ENCODE results near the gene FRMPD4. TPM values are rescaled to one million over a fixed set of nuclear protein-coding genes. Genes with fewer than 3 reads are reported as not detected.

The FRMPD4 gene
- total and polyA plus RNA-seq, 2 donors (not counting 1 experiment from before 2014, with no cell fraction given) = 0.50 to 1.5 TPM

- H3K79me2 ChIP-seq (ENCODE audit: control insufficient read depth, insufficient read depth, low read length) = no peaks in the 10 kb centered on the region
- no peak for DNase-seq (ENCODE audit: low read depth in 2 of 2)
- H3K36me3 ChIP-seq (ENCODE audit: control insufficient read depth, insufficient read depth, low read length) = no peaks in the 10 kb centered on the region
- no peak overlapping the region for H2AFZ ChIP-seq (ENCODE audit: low read length)
- H3K4me2 ChIP-seq (ENCODE audit: extremely low read depth, insufficient read depth, low read length) = no peak overlapping the region
- H3K27ac ChIP-seq (ENCODE audit: insufficient read depth, low read length) = no peak overlapping the region
- no peaks in the 10 kb centered on the region for H4K20me1 ChIP-seq (ENCODE audit: control insufficient read depth, extremely low read depth, insufficient read depth, low read length)
- no peaks in the 10 kb centered on the region for H3K27me3 ChIP-seq (ENCODE audit: control insufficient read depth, insufficient read depth, low read length)
- TF ChIP-seq EZH2 (IDR thresholded peaks at IDR 0.05; ENCODE audit: low read length, missing control alignments) = no peak
- TF ChIP-seq, protein P1, sequence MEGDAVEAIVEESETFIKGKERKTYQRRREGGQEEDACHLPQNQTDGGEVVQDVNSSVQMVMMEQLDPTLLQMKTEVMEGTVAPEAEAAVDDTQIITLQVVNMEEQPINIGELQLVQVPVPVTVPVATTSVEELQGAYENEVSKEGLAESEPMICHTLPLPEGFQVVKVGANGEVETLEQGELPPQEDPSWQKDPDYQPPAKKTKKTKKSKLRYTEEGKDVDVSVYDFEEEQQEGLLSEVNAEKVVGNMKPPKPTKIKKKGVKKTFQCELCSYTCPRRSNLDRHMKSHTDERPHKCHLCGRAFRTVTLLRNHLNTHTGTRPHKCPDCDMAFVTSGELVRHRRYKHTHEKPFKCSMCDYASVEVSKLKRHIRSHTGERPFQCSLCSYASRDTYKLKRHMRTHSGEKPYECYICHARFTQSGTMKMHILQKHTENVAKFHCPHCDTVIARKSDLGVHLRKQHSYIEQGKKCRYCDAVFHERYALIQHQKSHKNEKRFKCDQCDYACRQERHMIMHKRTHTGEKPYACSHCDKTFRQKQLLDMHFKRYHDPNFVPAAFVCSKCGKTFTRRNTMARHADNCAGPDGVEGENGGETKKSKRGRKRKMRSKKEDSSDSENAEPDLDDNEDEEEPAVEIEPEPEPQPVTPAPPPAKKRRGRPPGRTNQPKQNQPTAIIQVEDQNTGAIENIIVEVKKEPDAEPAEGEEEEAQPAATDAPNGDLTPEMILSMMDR (conservative IDR thresholded peaks at IDR 0.05 in 1 of 2, IDR thresholded peaks at IDR 0.05 in 1 of 2; ENCODE audit: low read depth in 1 of 2, low read length in 2 of 2) = no peak
- no peaks in the 10 kb centered on the region for H3K4me1 ChIP-seq (ENCODE audit: control insufficient read depth, extremely low read depth, insufficient read depth, low read length)
- no peaks in the 10 kb centered on the region for H3K9me3 ChIP-seq (ENCODE audit: control insufficient read depth, insufficient read depth, low read depth, low read length)
- H3K4me3 ChIP-seq (replicated peaks in 1 of 4; ENCODE audit: control extremely low read depth in 1 of 4, insufficient read depth in 1 of 4, low read depth in 3 of 4, low read length in 4 of 4) = no peak overlapping the region
- H3K9ac ChIP-seq (ENCODE audit: insufficient read depth, low read length) = no peak overlapping the region
Observed at GRCh38 chrX:12225107-12225506, 86.8 kb downstream of the FRMPD4 start.

GRCh38 chrX:12227412-12228041 lies 89.3 kb downstream of the FRMPD4 start:
- no peak overlapping the region for H3K4me3 ChIP-seq (replicated peaks in 1 of 4; ENCODE audit: control extremely low read depth in 1 of 4, insufficient read depth in 1 of 4, low read depth in 3 of 4, low read length in 4 of 4)
- H3K9ac ChIP-seq (ENCODE audit: insufficient read depth, low read length) = no peak overlapping the region
- no peaks in the 10 kb centered on the region for H3K9me3 ChIP-seq (ENCODE audit: control insufficient read depth, insufficient read depth, low read depth, low read length)
- TF ChIP-seq EZH2 (IDR thresholded peaks at IDR 0.05; ENCODE audit: low read length, missing control alignments) = no peak
- TF ChIP-seq, protein P1 (conservative IDR thresholded peaks at IDR 0.05 in 1 of 2, IDR thresholded peaks at IDR 0.05 in 1 of 2; ENCODE audit: low read depth in 1 of 2, low read length in 2 of 2) = no peak
- no peaks in the 10 kb centered on the region for H3K27me3 ChIP-seq (ENCODE audit: control insufficient read depth, insufficient read depth, low read length)
- H3K36me3 ChIP-seq (ENCODE audit: control insufficient read depth, insufficient read depth, low read length) = no peaks in the 10 kb centered on the region
- H3K27ac ChIP-seq (ENCODE audit: insufficient read depth, low read length) = no peak overlapping the region
- H3K4me1 ChIP-seq (ENCODE audit: control insufficient read depth, extremely low read depth, insufficient read depth, low read length) = no peaks in the 10 kb centered on the region
- H3K4me2 ChIP-seq (ENCODE audit: extremely low read depth, insufficient read depth, low read length) = no peak overlapping the region
- H3K79me2 ChIP-seq (ENCODE audit: control insufficient read depth, insufficient read depth, low read length) = no peaks in the 10 kb centered on the region
- no peaks in the 10 kb centered on the region for H4K20me1 ChIP-seq (ENCODE audit: control insufficient read depth, extremely low read depth, insufficient read depth, low read length)
- no peak for DNase-seq (ENCODE audit: low read depth in 2 of 2)
- no peak overlapping the region for H2AFZ ChIP-seq (ENCODE audit: low read length)

GRCh38 chrX:12228862-12229261 lies 90.6 kb downstream of the FRMPD4 start:
- Histone ChIP-seq H3K4me2 (ENCODE audit: extremely low read depth, insufficient read depth, low read length) (no peak overlapping the region), H3K9ac (ENCODE audit: insufficient read depth, low read length) (no peak overlapping the region), H3K79me2 (ENCODE audit: control insufficient read depth, insufficient read depth, low read length) (no peaks in the 10 kb centered on the region), H3K27me3 (ENCODE audit: control insufficient read depth, insufficient read depth, low read length) (no peaks in the 10 kb centered on the region), H3K4me1 (ENCODE audit: control insufficient read depth, extremely low read depth, insufficient read depth, low read length) (no peaks in the 10 kb centered on the region), H2AFZ (ENCODE audit: low read length) (no peak overlapping the region), H3K9me3 (ENCODE audit: control insufficient read depth, insufficient read depth, low read depth, low read length) (no peaks in the 10 kb centered on the region), H3K4me3 (replicated peaks in 1 of 4; ENCODE audit: control extremely low read depth in 1 of 4, insufficient read depth in 1 of 4, low read depth in 3 of 4, low read length in 4 of 4) (no peak overlapping the region), H3K36me3 (ENCODE audit: control insufficient read depth, insufficient read depth, low read length) (no peaks in the 10 kb centered on the region), H3K27ac (ENCODE audit: insufficient read depth, low read length) (no peak overlapping the region), H4K20me1 (ENCODE audit: control insufficient read depth, extremely low read depth, insufficient read depth, low read length) (no peaks in the 10 kb centered on the region)
- TF ChIP-seq EZH2 (IDR thresholded peaks at IDR 0.05; ENCODE audit: low read length, missing control alignments) = no peak
- TF ChIP-seq, protein P1 (conservative IDR thresholded peaks at IDR 0.05 in 1 of 2, IDR thresholded peaks at IDR 0.05 in 1 of 2; ENCODE audit: low read depth in 1 of 2, low read length in 2 of 2) = no peak
- DNase-seq (ENCODE audit: low read depth in 2 of 2) = peak in 1 of 2 donors; percentile 33
